22Rv1 (cell line): ENCODE data around the gene WDR38.

Experiments used
- CTCF ChIP-seq: fragments of 450-650 bp; IDR thresholded peaks from 2 replicates; pipeline ENCODE4 v1.5.1; 2017; ENCODE audit warnings: mild to moderate bottlenecking
- ZFX ChIP-seq: fragments of 450-650 bp; IDR thresholded peaks from 2 replicates; pipeline ENCODE4 v1.6.1; 2017; ENCODE audit warnings: antibody characterized with exemption, borderline replicate concordance

DNA sequence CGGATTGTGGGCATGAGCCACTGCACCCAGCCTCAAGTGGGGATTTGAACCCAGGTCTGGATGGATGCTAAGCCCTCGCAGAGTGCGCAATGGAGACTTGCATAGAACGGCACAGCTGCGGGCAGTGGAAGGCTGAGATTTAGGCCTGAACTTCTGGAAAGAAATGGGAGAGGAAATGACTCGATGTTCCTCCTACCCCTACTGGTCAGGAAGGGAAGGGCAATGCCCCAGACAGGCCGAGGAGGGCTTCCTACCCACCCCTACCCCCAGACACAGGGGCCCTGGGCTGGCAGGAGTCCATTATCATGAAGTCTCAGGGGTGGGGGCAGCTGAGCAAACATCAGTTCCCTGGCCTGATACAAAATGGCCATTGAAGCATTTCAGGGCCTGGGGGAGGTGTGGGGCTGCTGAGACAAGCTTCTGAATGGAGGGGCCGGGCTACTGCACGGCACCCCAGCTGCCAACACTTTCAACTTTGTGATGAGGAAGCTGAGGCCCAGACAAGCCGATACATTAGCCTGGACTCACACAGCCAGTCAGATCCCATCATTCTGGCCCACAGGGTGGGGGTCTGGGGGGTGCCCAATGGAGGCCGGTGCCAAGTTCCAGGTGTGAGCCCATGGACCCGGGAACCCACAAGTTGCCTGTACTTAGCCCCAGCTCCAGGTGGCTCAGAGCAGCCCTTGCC is 13.5 kb upstream of the WDR38 start:
- TF ChIP-seq CTCF = peak; percentile 22; the same call in 1 of the 2 replicates
- TF ChIP-seq ZFX = no peak
